PC-3 (cell line): ENCODE data around the gene IGSF9B.

Source experiments
- EZH2 ChIP-seq: fragments of 300-600 bp; sonication (generic); IDR thresholded peaks from one replicate; pipeline ENCODE4 v1.6.1; 2017; ENCODE audit warnings: antibody characterized with exemption, mild to moderate bottlenecking, low read length; ENCODE audit not compliant: unreplicated experiment
- EZH2phosphoT487 ChIP-seq: fragments of 300-600 bp; sonication (generic); IDR thresholded peaks from 2 replicates; pipeline ENCODE4 v1.6.1; 2018; ENCODE audit warnings: mild to moderate bottlenecking, antibody characterized with exemption, low read length, borderline replicate concordance
- TF ChIP-seq, protein P1 (sequence below): fragments of 300-600 bp; sonication (generic); conservative IDR thresholded peaks from 2 replicates; pipeline ENCODE4 v1.5.1; 2017; ENCODE audit warnings: antibody characterized with exemption, low read depth, mild to moderate bottlenecking, low read length

DNA sequence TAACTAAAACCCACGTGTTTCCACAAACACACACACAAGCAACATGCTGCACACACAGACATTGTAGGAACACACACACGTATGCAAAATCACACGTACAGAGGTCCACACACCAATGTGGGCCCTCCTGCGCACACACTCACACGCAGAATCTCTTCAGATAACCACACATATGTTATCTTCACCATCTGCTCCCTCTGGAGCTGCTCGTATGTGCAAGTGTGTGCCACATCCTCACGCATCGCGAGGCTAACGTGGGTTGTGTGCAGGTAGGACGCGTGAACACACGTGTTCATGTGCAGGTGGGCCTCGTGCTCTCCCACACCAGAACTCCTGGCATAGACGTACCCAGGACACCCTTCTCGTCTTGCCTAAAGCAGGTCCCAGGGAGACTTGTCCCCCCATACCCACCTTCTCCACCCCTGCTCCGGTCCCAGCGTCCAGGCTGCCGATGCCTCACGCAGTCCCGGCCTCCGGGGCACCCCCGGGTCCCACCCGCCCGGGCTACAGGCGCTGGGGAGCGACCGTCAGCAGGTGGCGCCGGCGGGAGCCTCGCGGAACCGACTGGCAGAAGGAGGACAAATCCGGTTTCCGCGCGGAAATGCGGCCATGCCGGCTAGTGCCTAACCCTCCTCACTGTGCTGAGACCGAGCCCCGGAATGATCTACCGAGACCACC, 10.3 kb upstream of the IGSF9B start:
- TF ChIP-seq EZH2 (no peak), EZH2phosphoT487 (no peak)
- TF ChIP-seq, protein P1, sequence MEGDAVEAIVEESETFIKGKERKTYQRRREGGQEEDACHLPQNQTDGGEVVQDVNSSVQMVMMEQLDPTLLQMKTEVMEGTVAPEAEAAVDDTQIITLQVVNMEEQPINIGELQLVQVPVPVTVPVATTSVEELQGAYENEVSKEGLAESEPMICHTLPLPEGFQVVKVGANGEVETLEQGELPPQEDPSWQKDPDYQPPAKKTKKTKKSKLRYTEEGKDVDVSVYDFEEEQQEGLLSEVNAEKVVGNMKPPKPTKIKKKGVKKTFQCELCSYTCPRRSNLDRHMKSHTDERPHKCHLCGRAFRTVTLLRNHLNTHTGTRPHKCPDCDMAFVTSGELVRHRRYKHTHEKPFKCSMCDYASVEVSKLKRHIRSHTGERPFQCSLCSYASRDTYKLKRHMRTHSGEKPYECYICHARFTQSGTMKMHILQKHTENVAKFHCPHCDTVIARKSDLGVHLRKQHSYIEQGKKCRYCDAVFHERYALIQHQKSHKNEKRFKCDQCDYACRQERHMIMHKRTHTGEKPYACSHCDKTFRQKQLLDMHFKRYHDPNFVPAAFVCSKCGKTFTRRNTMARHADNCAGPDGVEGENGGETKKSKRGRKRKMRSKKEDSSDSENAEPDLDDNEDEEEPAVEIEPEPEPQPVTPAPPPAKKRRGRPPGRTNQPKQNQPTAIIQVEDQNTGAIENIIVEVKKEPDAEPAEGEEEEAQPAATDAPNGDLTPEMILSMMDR: no peak
